GM18511 (cell line): ENCODE data around the gene NR3C1.
"Not testable (repeated sequence)": the region's sequence is repeated elsewhere in the genome, so short reads cannot be mapped to it uniquely, and the experiment has no call there.

ENCODE experiments used
- ATAC-seq: cut with Tn5 transposase; IDR thresholded peaks from one replicate; pipeline ENCODE4 v1.9.1; 2021; ENCODE audit warnings: mild to moderate bottlenecking, moderate library complexity; ENCODE audit not compliant: unreplicated experiment

NR3C1 gene

DNA sequence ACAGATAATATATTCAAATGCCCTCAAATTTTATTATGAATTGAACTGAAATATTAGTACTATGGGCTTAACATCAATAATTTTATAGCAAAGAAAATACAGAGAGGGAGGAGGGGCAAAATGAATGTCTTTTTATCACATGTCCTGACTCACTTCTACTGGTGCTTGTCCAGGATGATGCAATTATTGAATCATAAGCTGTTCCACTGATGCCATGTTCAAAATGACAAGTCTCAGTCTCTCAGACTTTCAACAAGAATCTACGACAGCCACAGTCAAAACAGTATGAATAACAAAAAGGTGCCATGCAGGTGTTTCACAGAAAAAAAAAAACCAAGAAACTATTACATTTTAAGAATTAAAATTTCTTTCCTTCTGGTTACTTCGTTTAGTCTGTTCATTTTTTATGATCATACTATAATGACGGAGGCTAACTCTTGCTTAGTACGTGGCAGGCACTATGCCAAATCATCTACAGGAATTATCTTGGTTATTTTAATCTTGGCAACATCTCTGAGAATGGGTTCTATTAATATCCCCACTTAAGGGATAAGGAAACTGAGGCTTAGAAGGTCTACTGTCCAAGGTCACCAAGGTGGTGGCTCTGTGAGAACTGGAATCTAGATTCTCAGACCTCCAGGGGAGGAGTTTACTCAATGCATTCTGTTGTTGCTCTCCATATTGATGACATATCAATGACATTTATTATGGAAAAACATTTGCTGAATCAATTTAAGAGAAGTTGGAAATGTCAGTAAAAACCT is 61.5 kb downstream of the NR3C1 start:
- ATAC-seq: no peak

- ATAC-seq: no peak
Measured at GRCh38 chr5:143340891-143341685, 62.4 kb downstream of the NR3C1 start.

- no peak for ATAC-seq
Measured at GRCh38 chr5:143338658-143339366, 64.7 kb downstream of the NR3C1 start.

DNA sequence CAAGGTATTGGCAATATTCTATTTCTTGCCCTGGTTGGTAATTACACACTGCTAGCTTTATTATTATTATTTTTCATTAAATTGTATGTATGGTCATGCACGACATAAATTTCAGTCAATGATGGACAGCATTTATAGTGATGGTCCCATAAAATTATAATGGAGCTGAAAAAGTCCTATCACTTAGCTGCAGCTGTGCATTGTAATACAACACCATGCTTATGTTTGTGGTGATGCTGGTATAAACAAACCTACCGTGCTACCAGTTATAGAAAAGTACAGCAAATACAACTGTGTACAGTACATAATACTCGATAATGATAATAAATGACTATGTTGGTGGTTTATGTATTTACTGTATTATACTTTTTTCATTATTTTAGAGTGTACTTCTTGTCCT is 65.5 kb downstream of the NR3C1 start:
- no peak for ATAC-seq

DNA sequence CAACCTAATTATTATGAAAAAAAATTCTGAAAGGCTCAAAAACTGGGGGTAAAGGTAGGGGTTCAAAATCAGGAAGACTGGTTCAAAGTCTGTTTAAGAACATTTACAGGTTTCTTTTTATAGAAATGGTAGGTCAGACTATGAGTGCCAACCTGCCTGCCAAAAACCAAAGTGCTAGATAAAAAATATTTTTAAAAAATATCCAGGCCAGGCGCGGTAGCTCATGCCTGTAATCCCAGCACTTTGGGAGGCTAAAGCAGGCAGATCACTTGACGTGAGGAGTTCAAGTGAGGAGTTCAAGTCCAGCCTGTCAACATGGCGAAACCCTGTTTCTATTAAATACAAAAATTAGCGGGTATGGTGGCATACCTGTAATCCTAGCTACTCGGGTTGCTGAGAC is 67.0 kb downstream of the NR3C1 start:
- ATAC-seq: no peak

DNA sequence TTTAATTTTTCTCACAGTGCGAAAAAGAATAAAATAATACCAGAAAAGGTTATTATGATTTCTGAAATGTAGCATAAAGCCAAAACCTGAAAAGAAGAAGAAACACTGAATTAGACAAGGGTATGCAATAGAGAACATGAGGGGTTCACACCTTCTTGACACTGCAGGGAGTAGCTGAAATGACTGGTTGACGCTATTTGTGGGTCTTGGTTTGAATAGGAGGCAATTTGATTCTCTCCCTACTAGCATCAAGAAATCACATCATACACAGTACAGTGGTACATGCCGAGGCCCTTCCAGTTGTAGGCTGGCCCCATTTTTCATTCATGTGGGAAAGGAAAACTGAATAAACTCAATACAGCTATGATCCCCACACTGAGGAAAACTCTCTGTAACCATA is 68.6 kb downstream of the NR3C1 start:
- ATAC-seq: no peak

DNA sequence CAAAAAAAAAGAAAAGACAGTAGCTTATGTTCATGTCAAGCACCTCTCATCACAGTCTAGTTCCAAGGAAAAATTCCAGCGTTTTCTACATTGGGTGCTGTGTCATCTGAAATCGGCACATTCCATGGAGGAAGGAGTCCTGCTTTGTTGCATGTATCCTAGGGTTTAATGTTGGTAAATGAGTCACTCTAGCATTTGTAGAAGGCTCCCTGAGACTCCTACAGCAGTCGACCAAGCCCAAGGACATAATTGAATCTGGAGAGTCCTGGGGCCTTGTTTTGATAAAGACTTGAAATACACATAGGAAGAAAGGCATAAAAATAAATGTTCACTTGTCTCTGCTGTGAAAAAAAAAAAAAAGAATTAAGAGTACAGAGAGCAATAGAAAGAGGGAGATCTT is 69.1 kb downstream of the NR3C1 start:
- ATAC-seq: not testable (repeated sequence)

GRCh38 chr5:143331956-143332355 is 71.5 kb downstream of the NR3C1 start:
- ATAC-seq: no peak

GRCh38 chr5:143329843-143330242 is 73.6 kb downstream of the NR3C1 start:
- ATAC-seq: no peak

GRCh38 chr5:143328589-143329220 is 74.8 kb downstream of the NR3C1 start:
- ATAC-seq: no peak

DNA sequence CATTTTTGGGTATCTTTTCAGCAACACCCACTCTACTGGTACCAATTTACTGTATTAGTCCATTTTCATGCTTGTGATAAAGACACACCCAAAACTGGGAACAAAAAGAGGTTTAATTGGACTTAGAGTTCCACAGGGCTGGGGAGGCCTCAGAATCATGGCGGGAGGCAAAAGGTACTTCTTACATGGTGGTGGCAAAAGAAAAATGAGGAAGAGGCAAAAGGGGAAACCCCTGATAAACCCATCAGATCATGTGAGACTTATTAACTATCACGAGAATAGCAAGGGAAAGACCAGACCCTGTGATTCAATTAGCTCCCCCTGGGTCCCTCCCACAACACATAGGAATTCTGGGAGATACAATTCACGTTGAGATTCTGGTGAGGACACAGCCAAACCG is 78.4 kb downstream of the NR3C1 start:
- not testable (repeated sequence) for ATAC-seq

DNA sequence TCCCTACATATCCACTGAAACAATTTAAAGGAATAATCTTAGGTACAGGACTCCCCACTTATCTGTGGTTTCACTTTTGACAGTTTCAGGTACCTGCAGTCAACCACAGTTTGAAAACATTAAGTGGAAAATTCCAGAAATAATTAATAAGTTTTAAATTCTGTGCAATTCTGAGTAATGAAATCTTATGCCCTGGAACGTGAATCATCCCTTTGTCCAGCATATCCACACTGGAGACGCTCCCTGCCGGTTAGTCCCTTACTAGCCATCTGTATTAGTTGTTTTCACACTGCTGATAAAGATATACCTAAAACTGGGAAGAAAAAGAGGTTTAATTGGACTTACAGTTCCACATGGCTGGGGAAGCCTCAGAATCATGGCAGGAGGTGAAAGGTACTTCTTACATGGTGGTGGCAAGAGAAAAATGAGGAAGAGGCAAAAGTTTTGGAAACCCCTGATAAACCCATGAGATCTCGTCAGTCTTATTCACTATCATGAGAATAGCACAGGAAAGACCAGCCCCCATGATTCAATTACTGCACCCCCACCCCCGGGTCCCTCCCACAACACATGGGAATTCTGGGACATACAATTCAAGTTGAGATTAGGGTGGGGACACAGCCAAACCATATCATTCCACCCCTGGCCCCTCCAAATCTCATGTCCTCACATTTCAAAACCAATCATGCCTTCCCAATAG is 80.4 kb downstream of the NR3C1 start:
- ATAC-seq: not testable (repeated sequence)

DNA sequence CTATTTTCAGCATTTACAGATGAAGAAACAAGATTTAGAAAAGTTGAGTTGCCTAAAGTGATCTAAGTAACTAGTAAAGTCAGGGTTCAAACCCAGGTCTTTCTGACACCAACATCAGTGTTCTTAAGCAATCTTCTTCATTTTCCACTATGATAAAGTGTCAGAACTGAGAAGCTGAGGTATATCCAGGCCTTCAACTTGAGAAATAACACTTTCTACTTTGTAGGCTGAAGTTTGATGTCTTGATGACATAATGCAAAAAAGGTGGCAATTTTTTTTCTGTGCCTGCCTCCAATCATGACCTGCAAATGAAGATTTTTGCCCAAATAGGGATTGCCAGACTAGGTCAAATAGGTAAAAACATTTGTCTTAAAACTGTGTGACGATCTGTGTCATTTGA is 81.3 kb downstream of the NR3C1 start:
- no peak for ATAC-seq

DNA sequence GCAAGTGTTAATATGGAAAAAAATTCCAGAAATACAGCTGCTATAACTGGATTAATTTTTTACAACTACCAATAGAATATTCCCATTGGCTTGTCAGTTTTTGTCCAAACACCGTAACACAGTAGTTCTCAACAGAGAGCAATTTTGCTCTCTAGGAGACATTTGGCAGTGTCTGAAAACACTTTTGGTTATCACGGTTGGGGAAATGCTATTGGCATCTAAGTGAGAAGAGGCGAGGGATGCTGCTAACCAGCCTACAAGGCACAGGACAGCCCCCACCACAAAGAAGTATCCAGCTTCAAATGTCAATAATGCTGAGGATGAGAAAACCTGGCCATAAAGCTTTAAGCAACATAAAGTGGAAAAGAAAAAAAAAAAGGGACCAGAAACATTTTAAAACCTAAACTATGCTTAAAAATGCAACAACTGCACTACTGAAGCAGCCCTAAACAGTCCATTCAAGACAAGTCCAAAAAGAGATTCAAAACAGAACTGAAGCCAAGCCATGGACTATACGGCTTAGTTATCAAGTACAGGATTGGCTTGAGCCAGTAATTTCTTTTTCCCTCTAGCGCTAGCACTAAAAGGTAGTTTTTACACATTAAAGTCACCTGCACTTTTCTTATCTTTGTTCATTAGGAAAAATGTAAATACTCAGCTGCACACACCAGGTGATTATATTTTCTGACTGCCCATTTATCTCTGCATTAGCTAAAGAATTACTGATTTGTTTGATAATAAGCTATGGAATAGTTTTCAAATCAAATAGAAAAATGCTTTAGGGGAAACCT is 83.9 kb downstream of the NR3C1 start:
- no peak for ATAC-seq

DNA sequence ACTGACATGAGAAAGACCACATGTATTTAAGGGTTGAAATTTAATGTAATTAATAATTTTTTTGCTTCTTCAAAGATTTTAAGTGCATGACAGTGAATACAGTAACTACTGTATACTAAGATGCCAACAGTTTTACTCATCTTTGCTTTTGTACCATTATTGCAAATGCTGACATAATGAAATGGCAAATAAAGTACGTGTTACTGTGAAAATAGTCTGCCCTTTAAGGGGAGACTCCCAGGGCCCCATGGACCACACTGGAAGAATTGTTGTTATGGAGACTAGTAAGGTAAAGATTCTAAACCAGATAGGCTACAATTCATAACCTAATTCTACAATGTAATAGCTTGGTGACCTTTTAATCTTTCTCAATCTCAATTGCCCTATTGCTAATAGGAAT is 84.7 kb downstream of the NR3C1 start:
- ATAC-seq: no peak

DNA sequence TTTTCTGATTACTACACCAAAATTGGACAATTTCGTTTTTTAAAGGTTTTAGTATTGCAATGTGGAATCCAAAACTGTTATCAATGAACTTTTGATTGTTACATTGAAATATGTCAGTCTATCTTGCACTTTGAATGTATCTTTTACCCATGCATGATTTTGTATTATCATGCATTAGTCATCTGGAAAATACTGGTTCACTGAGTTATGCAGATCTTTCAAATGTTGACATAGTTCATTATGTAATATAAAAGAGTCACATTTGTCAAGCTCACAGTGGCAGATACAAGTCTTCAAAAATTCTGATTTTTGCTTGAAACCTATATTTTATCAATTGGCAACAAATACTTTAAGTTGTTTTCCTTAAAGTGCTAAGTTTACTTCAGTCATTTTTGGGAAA is 85.2 kb downstream of the NR3C1 start:
- no peak for ATAC-seq

GRCh38 chr5:143316844-143317631 is 86.4 kb downstream of the NR3C1 start:
- no peak for ATAC-seq

DNA sequence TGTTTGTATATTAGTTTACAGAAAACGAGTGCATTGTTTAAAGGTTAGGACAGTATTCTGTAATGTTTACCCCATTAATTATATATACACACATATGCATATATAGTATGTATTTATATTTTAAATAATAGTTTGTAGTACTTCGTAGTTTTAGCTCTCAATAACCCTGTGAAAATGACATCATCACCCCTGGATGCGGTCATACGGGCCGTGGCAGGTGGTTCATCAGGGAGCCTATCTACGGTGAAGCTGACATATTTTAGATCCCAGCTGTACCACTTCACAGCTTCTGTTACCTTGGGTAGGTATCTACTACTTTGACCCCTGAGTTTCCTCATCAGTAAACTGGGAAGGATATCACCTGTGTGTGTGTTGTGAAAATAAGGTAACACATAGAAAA is 87.1 kb downstream of the NR3C1 start:
- no peak for ATAC-seq

- ATAC-seq: no peak
Measured at GRCh38 chr5:143315929-143316328, 87.6 kb downstream of the NR3C1 start.
